SK-N-SH (cell line): ENCODE data around the gene GAGE1.

Source experiments
- CTCF ChIP-seq: fragments of 200-600 bp; sonication (generic); IDR thresholded peaks from 2 replicates; pipeline ENCODE4 v1.6.1; 2017; ENCODE audit warnings: antibody characterized with exemption, mild to moderate bottlenecking, moderate library complexity
- FOSL2 ChIP-seq: IDR thresholded peaks from 2 replicates; pipeline ENCODE4 v1.4.0; 2012; ENCODE audit warnings: low read depth, mild to moderate bottlenecking, moderate library complexity, borderline replicate concordance
- MXI1 ChIP-seq: IDR thresholded peaks from 2 replicates; pipeline ENCODE4 v1.6.1; 2012; ENCODE audit warnings: mild to moderate bottlenecking, low read depth, low read length, improper control_type of control experiment
- POLR2AphosphoS5 ChIP-seq: IDR thresholded peaks from 2 replicates; pipeline ENCODE4 v1.6.1; 2012; ENCODE audit warnings: low read depth, low read length
- RXRA ChIP-seq: IDR thresholded peaks from 2 replicates; pipeline ENCODE4 v1.4.0; 2012; ENCODE audit warnings: low read depth, mild to moderate bottlenecking, borderline replicate concordance
- TCF12 ChIP-seq: IDR thresholded peaks from 2 replicates; pipeline ENCODE4 v1.4.0; 2012

- TF ChIP-seq MXI1 (no peak), RXRA (no peak), POLR2AphosphoS5 (no peak), CTCF (no peak), TCF12 (no peak), FOSL2 (no peak)
Observed at GRCh38 chrX:49610718-49611310, 12.0 kb downstream of the GAGE1 start.
